Cardiac fibroblast (primary cell): ENCODE results near the gene SLC38A9.

Experiments
- DNase-seq, 2 donors: peaks; one replicate each; pipeline versions ENCODE4 v3.0.0 to v3.0.0-alpha.2; 2010; ENCODE audit warnings: low read depth in 2 of 2
- H3K4me3 ChIP-seq, 2 donors: replicated peaks in 1 of 2; 1 replicate in 1 of 2; 2 replicates in 1 of 2; pipeline ENCODE4 v1.5.1; 2011; ENCODE audit warnings: low read depth in 2 of 2, low read length in 2 of 2, mild to moderate bottlenecking in 2 of 2, moderate library complexity in 1 of 2
- TF ChIP-seq, protein P1 (sequence below): IDR thresholded peaks from one replicate; pipeline ENCODE4 v1.5.1; 2011; ENCODE audit warnings: low read depth, mild to moderate bottlenecking, low read length, inconsistent platforms

The SLC38A9 gene

DNA sequence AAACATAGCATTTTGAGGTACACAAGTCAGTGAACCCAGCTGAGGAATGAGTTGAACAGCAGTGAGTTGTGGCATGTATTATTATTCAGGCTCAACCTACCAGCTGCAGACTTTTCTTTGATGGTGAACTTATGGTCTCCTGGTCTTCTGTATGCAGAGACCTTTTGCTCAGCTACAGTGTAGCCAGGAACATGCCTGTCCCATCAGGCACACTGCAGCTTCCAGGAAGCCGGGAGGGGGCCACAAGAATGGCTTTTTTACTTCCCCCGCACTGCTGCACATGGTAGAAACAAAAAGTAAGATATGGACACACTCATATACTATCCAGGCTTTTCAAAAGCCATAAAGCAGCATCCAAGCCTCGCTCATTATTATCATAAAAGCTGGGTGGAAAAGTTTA is 112.0 kb downstream of the SLC38A9 start:
- TF ChIP-seq, protein P1, sequence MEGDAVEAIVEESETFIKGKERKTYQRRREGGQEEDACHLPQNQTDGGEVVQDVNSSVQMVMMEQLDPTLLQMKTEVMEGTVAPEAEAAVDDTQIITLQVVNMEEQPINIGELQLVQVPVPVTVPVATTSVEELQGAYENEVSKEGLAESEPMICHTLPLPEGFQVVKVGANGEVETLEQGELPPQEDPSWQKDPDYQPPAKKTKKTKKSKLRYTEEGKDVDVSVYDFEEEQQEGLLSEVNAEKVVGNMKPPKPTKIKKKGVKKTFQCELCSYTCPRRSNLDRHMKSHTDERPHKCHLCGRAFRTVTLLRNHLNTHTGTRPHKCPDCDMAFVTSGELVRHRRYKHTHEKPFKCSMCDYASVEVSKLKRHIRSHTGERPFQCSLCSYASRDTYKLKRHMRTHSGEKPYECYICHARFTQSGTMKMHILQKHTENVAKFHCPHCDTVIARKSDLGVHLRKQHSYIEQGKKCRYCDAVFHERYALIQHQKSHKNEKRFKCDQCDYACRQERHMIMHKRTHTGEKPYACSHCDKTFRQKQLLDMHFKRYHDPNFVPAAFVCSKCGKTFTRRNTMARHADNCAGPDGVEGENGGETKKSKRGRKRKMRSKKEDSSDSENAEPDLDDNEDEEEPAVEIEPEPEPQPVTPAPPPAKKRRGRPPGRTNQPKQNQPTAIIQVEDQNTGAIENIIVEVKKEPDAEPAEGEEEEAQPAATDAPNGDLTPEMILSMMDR = no peak
- DNase-seq = peak in 1 of 2 donors; percentile 36
- no peak overlapping the region for H3K4me3 ChIP-seq

DNA sequence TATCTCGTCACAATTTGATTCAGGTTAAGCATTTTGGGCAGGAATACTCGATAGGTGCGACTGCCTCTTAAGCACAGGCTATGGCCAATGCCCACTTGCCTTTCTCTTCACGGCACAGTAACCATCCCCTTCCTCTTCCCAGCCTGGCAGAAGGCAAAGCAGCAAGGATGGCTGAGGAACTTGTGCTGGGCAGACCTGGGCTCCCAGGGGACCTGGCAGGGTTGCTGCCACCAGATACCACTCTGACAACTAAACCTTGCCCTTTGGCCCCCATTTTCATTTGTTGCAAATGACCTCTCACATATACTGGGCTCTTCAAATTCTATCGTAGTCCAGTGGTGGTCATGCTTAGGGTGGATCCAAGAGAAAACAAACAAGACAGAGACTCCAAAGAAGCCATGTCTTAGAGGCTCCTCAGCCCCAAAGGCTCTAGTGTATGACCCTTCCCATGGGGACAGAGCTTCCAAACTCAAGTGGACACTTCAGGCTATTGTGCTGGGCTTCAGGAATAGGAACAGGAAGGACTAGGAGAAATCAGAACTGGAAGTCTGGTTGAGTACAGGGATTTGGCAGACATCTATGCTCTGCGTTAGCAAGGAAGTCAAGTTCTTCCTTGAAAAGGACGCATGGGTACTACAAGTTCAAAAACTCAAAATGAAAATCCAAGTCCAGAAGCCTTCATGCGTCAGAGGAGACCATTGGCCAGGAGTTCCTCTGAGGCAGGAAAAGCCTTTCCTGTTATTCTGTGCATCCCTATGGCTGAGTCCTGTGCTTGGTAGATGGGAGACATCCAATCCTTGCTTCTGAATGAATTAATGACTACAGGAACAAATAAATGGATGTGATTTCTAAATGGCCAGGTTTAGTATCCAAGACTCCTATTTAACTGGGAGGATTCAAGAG is 112.7 kb downstream of the SLC38A9 start:
- H3K4me3 ChIP-seq = no peak overlapping the region
- DNase-seq = no peak
- TF ChIP-seq, protein P1 = no peak

DNA sequence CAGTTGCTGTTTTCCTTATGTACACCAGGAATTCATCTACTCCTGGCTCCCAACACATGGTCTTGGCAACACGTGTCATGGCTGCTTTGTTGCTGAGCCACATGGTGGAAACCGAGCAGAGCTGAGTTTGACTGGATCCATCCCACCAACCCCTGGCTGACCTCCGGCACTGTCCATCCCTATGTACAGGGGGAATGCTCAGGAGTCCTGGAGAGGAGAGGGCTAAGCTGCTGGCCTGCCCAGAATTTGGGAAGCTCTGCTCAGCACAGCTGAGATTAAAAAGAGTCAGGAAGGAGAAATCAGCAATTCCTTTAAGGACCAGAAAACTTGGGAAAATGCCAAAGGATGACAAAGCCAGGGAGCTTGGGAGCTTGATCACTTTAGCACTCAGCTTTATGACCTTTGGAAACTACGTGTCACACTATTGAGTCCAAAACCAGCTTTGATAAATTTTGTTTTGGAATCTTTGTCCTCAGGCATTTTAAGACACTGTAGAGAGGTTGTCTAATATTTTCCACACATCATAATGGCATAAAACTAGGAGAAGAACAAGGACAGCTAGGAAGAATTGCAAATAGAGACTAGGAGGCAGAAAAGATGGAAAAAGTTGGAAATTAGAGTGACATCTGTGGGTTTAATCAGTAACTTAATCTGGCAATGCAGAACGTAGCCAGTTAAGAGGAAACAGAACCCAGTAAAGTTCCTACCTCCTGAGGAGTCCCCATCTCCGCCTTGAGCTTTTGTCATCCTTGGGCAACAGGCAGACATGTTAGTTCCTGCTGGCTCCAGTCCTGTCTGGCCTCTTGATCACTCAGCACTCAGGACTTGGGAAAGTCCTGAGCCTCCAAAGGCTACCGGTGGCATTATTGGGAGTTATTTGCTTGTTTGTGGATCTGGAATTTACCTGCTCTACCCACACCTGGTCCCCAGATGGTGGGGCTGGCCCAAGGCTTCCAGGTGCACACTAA is 114.8 kb downstream of the SLC38A9 start:
- H3K4me3 ChIP-seq = no peak overlapping the region
- TF ChIP-seq, protein P1 = no peak
- DNase-seq = peak; percentile 78 to 81

DNA sequence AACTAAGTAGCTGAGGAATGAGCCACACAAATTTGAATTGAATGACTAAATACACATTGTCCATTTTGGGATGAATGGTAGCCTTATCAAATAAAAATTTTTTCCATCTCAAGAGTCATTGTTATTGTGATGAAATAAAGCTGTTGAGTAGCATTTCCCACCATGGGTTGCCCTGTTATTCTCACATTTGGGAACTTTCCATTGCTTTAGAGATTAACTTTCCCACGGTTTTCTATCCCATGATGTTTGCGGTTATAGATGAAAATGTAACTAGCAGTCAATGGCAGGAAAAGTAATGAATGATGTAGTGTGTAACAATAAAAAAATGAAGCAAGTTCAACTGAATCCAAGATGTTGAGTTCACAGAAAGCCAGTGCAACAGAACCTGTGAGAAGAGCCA is 117.5 kb downstream of the SLC38A9 start:
- H3K4me3 ChIP-seq = no peak overlapping the region
- DNase-seq = peak; percentile 73 to 96
- TF ChIP-seq, protein P1 = no peak

DNA sequence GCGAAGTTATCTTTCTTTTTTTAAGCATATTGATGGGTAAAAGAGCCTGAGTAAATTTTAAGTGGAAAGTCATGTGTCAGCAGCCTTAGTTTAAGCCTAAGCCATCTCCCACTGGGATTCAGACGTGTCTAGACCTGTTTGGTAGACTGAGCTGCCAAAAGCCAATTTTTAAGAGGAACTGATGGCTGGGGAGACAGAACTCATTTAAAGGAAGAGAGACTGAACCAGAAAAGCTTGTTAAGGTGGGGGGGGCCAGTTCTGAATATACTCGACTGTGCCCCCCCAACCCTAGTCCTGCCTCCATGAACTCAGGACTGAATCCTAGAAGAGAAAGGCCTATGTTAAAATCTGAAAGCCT is 119.0 kb downstream of the SLC38A9 start:
- no peak for DNase-seq
- TF ChIP-seq, protein P1 = no peak
- no peak overlapping the region for H3K4me3 ChIP-seq

DNA sequence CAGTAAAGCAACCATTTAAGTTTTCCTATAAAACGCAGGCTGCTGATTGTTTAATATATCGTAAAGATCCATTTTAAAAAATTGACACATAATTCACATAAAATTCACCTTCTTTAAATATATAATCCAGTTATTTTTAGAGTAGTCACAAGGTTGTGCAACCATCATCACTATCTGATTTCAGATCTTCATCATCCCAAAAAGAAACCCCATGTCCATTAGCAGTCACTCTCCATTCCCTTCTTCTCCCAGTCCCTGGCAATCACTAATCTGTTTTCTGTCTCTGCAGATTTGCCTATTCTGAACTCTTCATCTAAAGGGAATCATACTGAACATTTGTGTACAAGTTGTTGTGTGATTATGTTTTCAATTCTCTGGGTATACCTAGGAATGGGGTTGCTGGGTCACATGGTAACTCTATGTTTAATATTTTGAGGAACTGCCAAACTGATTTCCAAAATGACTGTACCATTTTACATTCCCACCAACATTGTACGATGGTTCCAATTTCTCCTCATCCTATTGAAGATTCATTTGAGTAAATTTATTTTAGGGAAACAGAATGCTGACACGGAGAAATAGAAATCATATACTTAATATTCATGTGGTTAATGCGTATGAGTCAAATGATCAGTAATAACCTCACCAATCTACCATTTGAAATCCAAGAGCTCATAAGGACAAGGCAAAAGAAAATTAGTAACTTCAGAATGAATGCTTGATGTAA is 119.6 kb downstream of the SLC38A9 start:
- TF ChIP-seq, protein P1 = no peak
- no peak overlapping the region for H3K4me3 ChIP-seq
- DNase-seq = no peak
